ENCODE data around the gene BNIP2.

GRCh38 chr15:59721411-59721810 lies 32.3 kb upstream of the BNIP2 start:
- TF ChIP-seq, protein P1, sequence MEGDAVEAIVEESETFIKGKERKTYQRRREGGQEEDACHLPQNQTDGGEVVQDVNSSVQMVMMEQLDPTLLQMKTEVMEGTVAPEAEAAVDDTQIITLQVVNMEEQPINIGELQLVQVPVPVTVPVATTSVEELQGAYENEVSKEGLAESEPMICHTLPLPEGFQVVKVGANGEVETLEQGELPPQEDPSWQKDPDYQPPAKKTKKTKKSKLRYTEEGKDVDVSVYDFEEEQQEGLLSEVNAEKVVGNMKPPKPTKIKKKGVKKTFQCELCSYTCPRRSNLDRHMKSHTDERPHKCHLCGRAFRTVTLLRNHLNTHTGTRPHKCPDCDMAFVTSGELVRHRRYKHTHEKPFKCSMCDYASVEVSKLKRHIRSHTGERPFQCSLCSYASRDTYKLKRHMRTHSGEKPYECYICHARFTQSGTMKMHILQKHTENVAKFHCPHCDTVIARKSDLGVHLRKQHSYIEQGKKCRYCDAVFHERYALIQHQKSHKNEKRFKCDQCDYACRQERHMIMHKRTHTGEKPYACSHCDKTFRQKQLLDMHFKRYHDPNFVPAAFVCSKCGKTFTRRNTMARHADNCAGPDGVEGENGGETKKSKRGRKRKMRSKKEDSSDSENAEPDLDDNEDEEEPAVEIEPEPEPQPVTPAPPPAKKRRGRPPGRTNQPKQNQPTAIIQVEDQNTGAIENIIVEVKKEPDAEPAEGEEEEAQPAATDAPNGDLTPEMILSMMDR (conservative IDR thresholded peaks at IDR 0.05 in 1 of 2, IDR thresholded peaks at IDR 0.05 in 1 of 2; ENCODE audit: low read depth in 1 of 2, low read length in 2 of 2) = no peak
- TF ChIP-seq EZH2 (IDR thresholded peaks at IDR 0.05; ENCODE audit: low read length, missing control alignments) = no peak
